Dendritic cell treated with granulocyte-macrophage colony-stimulating factor and Interleukin-4, amounts not matched to agents 40 ng/mL and 50 ng/mL, for 4 days (primary cell): Measurements from ENCODE around the gene ELP2.
"Not testable (repeated sequence)": the region's sequence is repeated elsewhere in the genome, so short reads cannot be mapped to it uniquely, and the experiment has no call there.

Experiments used
- H3K27ac Mint-ChIP-seq: one replicate; pipeline ENCODE4 v1.8.0; 2022; ENCODE audit warnings: mild to moderate bottlenecking, mixed read lengths
- H3K27me3 Mint-ChIP-seq: one replicate; pipeline ENCODE4 v1.8.0; 2022; ENCODE audit warnings: mild to moderate bottlenecking, mixed read lengths
- H3K36me3 Mint-ChIP-seq: one replicate; pipeline ENCODE4 v1.8.0; 2022; ENCODE audit warnings: low read depth, mixed read lengths
- H3K4me1 Mint-ChIP-seq: one replicate; pipeline ENCODE4 v1.8.0; 2022; ENCODE audit warnings: low read depth, mixed read lengths
- H3K4me3 Mint-ChIP-seq: one replicate; pipeline ENCODE4 v1.8.0; 2022; ENCODE audit warnings: mild to moderate bottlenecking, moderate library complexity, mixed read lengths
- H3K9me3 Mint-ChIP-seq: one replicate; pipeline ENCODE4 v1.8.0; 2022; ENCODE audit warnings: mixed read lengths
- intact Hi-C: fragments of 100-400 bp; cut with micrococcal nuclease; formaldehyde crosslinking; loops from one replicate; pipeline ENCODE4 v1.15.0; 2022

Gene ELP2

DNA sequence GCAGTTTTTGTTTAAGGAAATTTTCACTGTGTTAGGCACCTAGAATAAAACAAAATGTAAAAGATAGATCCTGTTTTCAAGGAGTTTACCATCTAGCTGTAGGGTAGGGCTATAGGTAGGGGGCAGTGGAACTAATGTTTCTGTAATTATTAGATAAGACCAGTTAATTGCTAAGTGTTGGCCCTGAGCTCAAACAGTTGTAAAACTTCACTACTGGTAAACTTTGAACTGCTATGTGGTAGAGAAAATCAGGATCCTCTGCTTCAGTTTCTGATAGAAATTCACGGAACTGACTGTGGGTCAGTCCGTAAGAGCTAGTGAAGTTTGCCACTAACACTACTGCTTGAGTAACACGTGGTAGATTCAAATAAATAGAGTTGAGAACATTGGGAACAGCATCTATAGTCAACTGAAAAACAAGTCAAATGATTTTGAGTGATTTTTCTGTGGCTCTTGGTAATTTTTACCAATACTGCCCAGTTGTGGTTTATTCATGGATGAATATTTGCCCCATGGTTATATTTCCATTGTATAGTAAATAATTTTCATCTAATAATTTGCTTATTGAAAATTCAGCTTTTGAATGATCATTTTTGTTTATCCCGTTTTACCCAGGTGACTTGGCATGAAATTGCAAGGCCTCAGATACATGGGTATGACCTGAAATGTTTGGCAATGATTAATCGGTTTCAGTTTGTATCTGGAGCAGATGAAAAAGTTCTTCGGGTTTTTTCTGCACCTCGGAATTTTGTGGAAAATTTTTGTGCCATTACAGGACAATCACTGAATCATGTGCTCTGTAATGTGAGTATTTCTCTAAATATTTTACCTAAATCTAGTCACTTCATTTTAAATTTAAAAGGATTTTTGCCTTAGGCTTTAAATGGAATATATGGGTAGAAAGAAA lies 26.4 kb downstream of the ELP2 start:
- Mint-ChIP-seq H3K27ac (peak overlapping the region; percentile 84), H3K4me1 (peaks cover 32% of the 10 kb centered on the region), H3K4me3 (no peak overlapping the region), H3K27me3 (no peaks in the 10 kb centered on the region), H3K36me3 (peaks cover 87% of the 10 kb centered on the region), H3K9me3 (no peaks in the 10 kb centered on the region)
- intact Hi-C loops = no loop called here

- intact Hi-C loops = no loop called here
- no peaks in the 10 kb centered on the region for H3K27me3 Mint-ChIP-seq
- peaks cover 33% of the 10 kb centered on the region for H3K4me1 Mint-ChIP-seq
- H3K36me3 Mint-ChIP-seq = peaks cover 87% of the 10 kb centered on the region
- H3K9me3 Mint-ChIP-seq = no peaks in the 10 kb centered on the region
- H3K4me3 Mint-ChIP-seq = peak overlapping the region; percentile 25
- peak overlapping the region; percentile 84 for H3K27ac Mint-ChIP-seq
Observed at GRCh38 chr18:36157441-36157840, 27.7 kb downstream of the ELP2 start.

DNA sequence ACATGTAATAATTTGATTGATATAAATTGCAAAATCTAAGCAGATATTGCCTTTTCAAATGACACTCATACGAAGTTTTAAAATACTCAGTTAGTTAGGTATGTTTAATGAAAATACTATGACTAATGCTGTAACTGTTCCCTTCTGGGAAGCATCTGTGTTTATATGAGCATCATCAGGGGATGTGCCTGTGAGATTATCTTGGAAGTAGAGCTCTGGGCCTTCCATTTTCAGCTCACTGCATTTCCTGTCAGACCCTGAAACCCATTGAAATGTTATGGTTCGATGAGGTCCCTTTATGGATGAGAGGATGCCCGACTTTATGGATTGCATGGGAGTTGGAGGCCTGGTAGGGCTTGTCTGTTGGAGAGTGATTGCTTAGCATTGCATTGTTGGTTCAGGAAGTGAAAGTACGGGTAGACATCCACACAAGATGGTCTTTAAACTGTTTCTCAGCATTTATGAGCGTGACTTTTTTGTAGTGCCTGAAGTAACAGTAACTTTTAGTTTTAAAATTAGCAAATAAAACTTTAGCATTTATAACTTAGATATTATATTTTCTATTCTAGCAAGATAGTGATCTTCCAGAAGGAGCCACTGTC lies 28.7 kb downstream of the ELP2 start:
- intact Hi-C loops = no loop called here
- Mint-ChIP-seq H3K27ac (peak overlapping the region; percentile 84), H3K36me3 (peaks cover 86% of the 10 kb centered on the region), H3K27me3 (no peaks in the 10 kb centered on the region), H3K9me3 (no peaks in the 10 kb centered on the region), H3K4me3 (no peak overlapping the region), H3K4me1 (peaks cover 33% of the 10 kb centered on the region)

DNA sequence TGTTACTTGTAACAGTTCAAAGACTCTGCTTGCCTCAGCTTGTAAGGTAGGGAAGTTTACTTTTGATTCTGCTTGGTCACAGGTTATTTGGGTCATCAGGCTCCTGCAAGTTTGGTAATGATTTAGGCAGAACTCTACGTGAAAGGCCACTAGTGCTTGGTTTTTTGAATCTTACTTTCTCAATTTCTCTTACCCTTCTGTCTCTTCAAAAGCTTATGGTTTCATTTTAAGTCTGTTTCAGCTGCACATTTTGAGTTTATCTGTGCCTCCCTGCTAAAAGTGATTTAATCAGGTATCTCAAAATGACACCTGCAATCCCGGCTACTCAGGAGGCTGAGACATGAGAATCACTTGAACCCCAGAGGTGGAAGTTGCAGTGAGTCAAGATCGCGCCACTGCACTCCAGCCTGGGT lies 31.3 kb downstream of the ELP2 start:
- H3K36me3 Mint-ChIP-seq = peaks cover 86% of the 10 kb centered on the region
- H3K9me3 Mint-ChIP-seq = no peaks in the 10 kb centered on the region
- H3K27ac Mint-ChIP-seq = peak overlapping the region; percentile 37
- no peak overlapping the region for H3K4me3 Mint-ChIP-seq
- no peaks in the 10 kb centered on the region for H3K27me3 Mint-ChIP-seq
- H3K4me1 Mint-ChIP-seq = peaks cover 33% of the 10 kb centered on the region
- intact Hi-C loops = no loop called here

- peaks cover 20% of the 10 kb centered on the region for H3K4me1 Mint-ChIP-seq
- H3K36me3 Mint-ChIP-seq = peaks cover 86% of the 10 kb centered on the region
- intact Hi-C loops = no loop called here
- no peak overlapping the region for H3K4me3 Mint-ChIP-seq
- H3K9me3 Mint-ChIP-seq = no peaks in the 10 kb centered on the region
- H3K27me3 Mint-ChIP-seq = no peaks in the 10 kb centered on the region
- H3K27ac Mint-ChIP-seq = no peak overlapping the region
Observed at GRCh38 chr18:36162981-36163380, 33.3 kb downstream of the ELP2 start.

GRCh38 chr18:36167692-36168218 lies 38.1 kb downstream of the ELP2 start:
- peaks cover 94% of the 10 kb centered on the region for H3K36me3 Mint-ChIP-seq
- no peaks in the 10 kb centered on the region for H3K27me3 Mint-ChIP-seq
- H3K27ac Mint-ChIP-seq = peak overlapping the region; percentile 73
- intact Hi-C loops = no loop called here
- no peak overlapping the region for H3K4me3 Mint-ChIP-seq
- H3K4me1 Mint-ChIP-seq = peaks cover 6% of the 10 kb centered on the region
- no peaks in the 10 kb centered on the region for H3K9me3 Mint-ChIP-seq

- intact Hi-C loops, H3K4me1 Mint-ChIP-seq, H3K27me3 Mint-ChIP-seq, H3K4me3 Mint-ChIP-seq, H3K9me3 Mint-ChIP-seq: not testable (repeated sequence)
- Mint-ChIP-seq H3K27ac (peak overlapping the region; percentile 73), H3K36me3 (peaks cover 93% of the 10 kb centered on the region)
Observed at GRCh38 chr18:36168296-36168695, 38.6 kb downstream of the ELP2 start.

GRCh38 chr18:36169938-36170337 lies 40.2 kb downstream of the ELP2 start:
- Mint-ChIP-seq H3K27me3 (no peaks in the 10 kb centered on the region), H3K36me3 (peaks cover 84% of the 10 kb centered on the region), H3K9me3 (no peaks in the 10 kb centered on the region), H3K4me1 (peaks cover 6% of the 10 kb centered on the region), H3K4me3 (no peak overlapping the region), H3K27ac (no peak overlapping the region)
- intact Hi-C loops = no loop called here

GRCh38 chr18:36175481-36175880 lies 45.8 kb downstream of the ELP2 start:
- peak overlapping the region; percentile 48 for H3K27ac Mint-ChIP-seq
- H3K4me3 Mint-ChIP-seq = no peak overlapping the region
- H3K9me3 Mint-ChIP-seq = no peaks in the 10 kb centered on the region
- intact Hi-C loops = no loop called here
- H3K4me1 Mint-ChIP-seq = peaks cover 32% of the 10 kb centered on the region
- H3K36me3 Mint-ChIP-seq = peaks cover 62% of the 10 kb centered on the region
- H3K27me3 Mint-ChIP-seq = no peaks in the 10 kb centered on the region

- no peaks in the 10 kb centered on the region for H3K27me3 Mint-ChIP-seq
- H3K4me3 Mint-ChIP-seq = no peak overlapping the region
- intact Hi-C loops = no loop called here
- no peaks in the 10 kb centered on the region for H3K9me3 Mint-ChIP-seq
- peaks cover 37% of the 10 kb centered on the region for H3K4me1 Mint-ChIP-seq
- H3K27ac Mint-ChIP-seq = no peak overlapping the region
- H3K36me3 Mint-ChIP-seq = peaks cover 55% of the 10 kb centered on the region
Observed at GRCh38 chr18:36176177-36176584, 46.5 kb downstream of the ELP2 start.

- intact Hi-C loops = no loop called here
- Mint-ChIP-seq H3K9me3 (no peaks in the 10 kb centered on the region), H3K27ac (no peak overlapping the region), H3K36me3 (peaks cover 49% of the 10 kb centered on the region), H3K4me1 (peaks cover 42% of the 10 kb centered on the region), H3K4me3 (no peak overlapping the region), H3K27me3 (no peaks in the 10 kb centered on the region)
Observed at GRCh38 chr18:36176711-36177110, 47.0 kb downstream of the ELP2 start.

- Mint-ChIP-seq H3K36me3 (peaks cover 37% of the 10 kb centered on the region), H3K9me3 (no peaks in the 10 kb centered on the region), H3K27ac (peak overlapping the region; percentile 83), H3K4me3 (no peak overlapping the region), H3K4me1 (peaks cover 52% of the 10 kb centered on the region), H3K27me3 (no peaks in the 10 kb centered on the region)
- intact Hi-C loops = no loop called here
Observed at GRCh38 chr18:36177913-36178312, 48.2 kb downstream of the ELP2 start.

DNA sequence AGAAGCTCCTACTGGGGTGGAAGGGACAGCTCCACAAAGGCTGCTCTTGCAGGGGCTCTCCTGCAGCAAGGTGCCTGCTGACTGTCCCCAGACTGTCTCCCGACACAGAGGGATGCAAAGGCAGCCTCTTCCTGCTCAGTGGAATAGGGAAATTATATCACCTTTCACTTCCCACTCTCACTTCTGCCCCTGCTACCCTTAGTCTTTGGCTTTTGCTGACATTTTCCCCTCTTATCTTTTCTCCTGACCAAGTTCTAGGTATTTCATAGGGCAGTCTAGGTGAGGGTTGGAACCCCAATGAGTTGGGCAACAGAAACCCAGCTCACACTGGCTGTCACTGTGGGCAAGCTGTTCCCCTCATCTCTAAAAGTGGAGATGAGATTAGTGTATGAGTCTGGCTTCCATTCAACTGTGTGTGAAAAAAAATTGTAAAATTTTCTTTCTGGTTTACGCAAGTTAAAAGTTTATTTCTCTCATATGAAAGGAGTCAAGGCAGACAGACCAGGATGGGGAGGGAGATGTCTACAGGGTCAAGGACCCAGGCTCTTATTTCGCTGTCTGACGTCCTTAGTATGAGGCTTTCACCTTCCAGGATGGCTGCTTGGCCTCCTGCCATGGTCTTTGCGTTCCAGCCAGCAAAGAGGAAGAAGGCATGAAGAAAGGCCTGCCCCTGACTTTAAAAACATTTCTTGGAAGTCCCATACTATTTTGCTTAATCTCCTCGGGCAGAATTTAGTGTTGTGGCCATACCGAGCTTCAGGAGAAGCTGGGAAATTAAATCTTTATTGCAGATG lies 50.1 kb downstream of the ELP2 start:
- H3K36me3 Mint-ChIP-seq = peaks cover 28% of the 10 kb centered on the region
- H3K4me1 Mint-ChIP-seq = peaks cover 69% of the 10 kb centered on the region
- intact Hi-C loops = no loop called here
- H3K27me3 Mint-ChIP-seq = peaks cover 15% of the 10 kb centered on the region
- H3K27ac Mint-ChIP-seq = peak overlapping the region; percentile 83
- peak overlapping the region; percentile 44 for H3K4me3 Mint-ChIP-seq
- H3K9me3 Mint-ChIP-seq = no peaks in the 10 kb centered on the region

- Mint-ChIP-seq H3K27ac (peak overlapping the region; percentile 83), H3K9me3 (no peaks in the 10 kb centered on the region), H3K36me3 (peaks cover 17% of the 10 kb centered on the region), H3K4me3 (no peak overlapping the region), H3K27me3 (peaks cover 29% of the 10 kb centered on the region), H3K4me1 (peaks cover 84% of the 10 kb centered on the region)
- intact Hi-C loops = no loop called here
Observed at GRCh38 chr18:36181441-36181840, 51.7 kb downstream of the ELP2 start.
